CD4-positive, alpha-beta T cell (primary cell): Measurements from ENCODE around the gene OLA1. TPM values are rescaled to one million over a fixed set of nuclear protein-coding genes. Genes with fewer than 3 reads are reported as not detected.

Experiments
- ATAC-seq: fragments of 200-7000 bp; cut with Tn5 transposase; one replicate; pipeline ENCODE4 v1.10.0; 2022; ENCODE audit warnings: mild to moderate bottlenecking; ENCODE audit not compliant: poor library complexity
- CTCF ChIA-PET: fragments of 350-600 bp; sonication (Branson Sonifier 250); formaldehyde crosslinking; loops from one replicate; lab custom pipeline; 2021; ENCODE audit warnings: antibody characterized with exemption, inconsistent platforms; lab: Charles Lee
- POLR2A ChIA-PET: fragments of 350-600 bp; sonication (Branson Sonifier 250); formaldehyde crosslinking; loops from one replicate; lab custom pipeline; 2021; ENCODE audit warnings: antibody characterized with exemption, inconsistent platforms; lab: Charles Lee
- DNase-seq, 14 experiments: peaks; one replicate each; pipeline ENCODE4 v3.0.0-alpha.2; 2013 to 2020; ENCODE audit warnings: mixed read lengths in 2 of 14
- H3K27ac ChIP-seq, 2 donors: one replicate each; pipeline versions ENCODE4 v1.5.1 to v1.7.0; 2013; ENCODE audit warnings: low read length in 2 of 2, low read depth in 1 of 2, mild to moderate bottlenecking in 1 of 2
- H3K27me3 ChIP-seq, 2 experiments: 1 replicate in 1 of 2; 2 replicates in 1 of 2; pipeline versions ENCODE4 v1.6.1 to v1.7.0; 2013; ENCODE audit warnings: low read length in 2 of 2, control low read depth in 1 of 2, mild to moderate bottlenecking in 1 of 2, moderate library complexity in 1 of 2; ENCODE audit not compliant: insufficient read depth in 2 of 2, control insufficient read depth in 1 of 2
- H3K36me3 ChIP-seq: one replicate; pipeline ENCODE4 v1.6.1; 2013; ENCODE audit warnings: low read length, control low read depth; ENCODE audit not compliant: insufficient read depth
- H3K4me1 ChIP-seq: one replicate; pipeline ENCODE4 v1.6.1; 2013; ENCODE audit warnings: low read length, control low read depth; ENCODE audit not compliant: insufficient read depth
- H3K4me3 ChIP-seq: one replicate; pipeline ENCODE4 v1.5.1; 2013; ENCODE audit warnings: mild to moderate bottlenecking, low read length, moderate library complexity
- H3K9me3 ChIP-seq, 2 experiments: 1 replicate in 1 of 2; 2 replicates in 1 of 2; pipeline versions ENCODE4 v1.6.1 to v1.7.0; 2013; ENCODE audit warnings: low read length in 2 of 2, mild to moderate bottlenecking in 2 of 2, control low read depth in 1 of 2, moderate library complexity in 1 of 2; ENCODE audit not compliant: control insufficient read depth in 1 of 2, insufficient read depth in 1 of 2
- H3K27ac Mint-ChIP-seq: one replicate; pipeline ENCODE4 v1.8.0; 2020; ENCODE audit warnings: mixed read lengths
- H3K27me3 Mint-ChIP-seq: one replicate; pipeline ENCODE4 v1.8.0; 2021; ENCODE audit warnings: mixed read lengths
- H3K36me3 Mint-ChIP-seq: one replicate; pipeline ENCODE4 v1.8.0; 2021; ENCODE audit warnings: low read depth, mixed read lengths
- H3K4me1 Mint-ChIP-seq: one replicate; pipeline ENCODE4 v1.8.0; 2021; ENCODE audit warnings: low read depth, mixed read lengths
- H3K4me3 Mint-ChIP-seq: one replicate; pipeline ENCODE4 v1.8.0; 2020; ENCODE audit warnings: mild to moderate bottlenecking, mixed read lengths
- H3K9me3 Mint-ChIP-seq: one replicate; pipeline ENCODE4 v1.8.0; 2020; ENCODE audit warnings: mixed read lengths
- intact Hi-C, 2 experiments: fragments of 100-400 bp; cut with DNase I in 1 of 2; cut with micrococcal nuclease in 1 of 2; formaldehyde crosslinking; loops; one replicate each; pipeline versions ENCODE4 v1.15.1 to v1.9.0; 2023 to 2025; cut with DNase I, micrococcal nuclease
- total RNA-seq, 174 experiments: library from RNA in 2 of 174; stranded (reverse) in 2 of 174; gene quantifications; one replicate each; pipeline ENCODE4 v1.2.3 and lab custom pipeline; 2021 to 2026
- TF ChIP-seq, protein P1 (sequence below): fragments of 200-600 bp; IDR thresholded peaks from one replicate; pipeline ENCODE4 v1.8.0; 2022; ENCODE audit warnings: antibody characterized with exemption, mild to moderate bottlenecking

OLA1 gene
- total RNA-seq, 2 experiments from 2014 or later, result 38.1 to 40.5 TPM

DNA sequence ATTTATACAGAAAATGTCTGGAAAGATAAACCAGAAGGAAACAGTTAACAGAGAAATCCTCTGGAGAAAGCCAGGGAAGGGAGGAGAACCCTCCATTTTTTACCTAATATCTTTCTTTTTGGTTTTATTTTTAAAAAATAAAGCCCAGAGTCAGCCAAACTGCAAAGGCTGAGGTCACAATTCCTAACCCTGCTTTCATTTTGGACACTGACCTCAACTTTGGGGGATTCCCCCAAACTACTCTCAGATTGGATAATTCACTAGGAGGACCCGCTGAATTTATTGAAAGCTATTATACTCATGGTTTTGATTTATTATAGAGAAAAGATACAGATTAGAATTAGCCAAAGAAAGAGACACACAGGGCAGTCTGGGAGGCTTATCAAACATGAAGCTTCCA lies 189.9 kb downstream of the OLA1 start:
- Histone ChIP-seq H3K36me3 (no peaks in the 10 kb centered on the region), H3K9me3 (peaks cover 0 to 5% of the 10 kb centered on the region in 2 experiments), H3K27me3 (peaks cover 0 to 4% of the 10 kb centered on the region in 2 experiments), H3K4me1 (no peaks in the 10 kb centered on the region), H3K4me3 (no peak overlapping the region), H3K27ac (no peak overlapping the region)
- H3K27me3 Mint-ChIP-seq, result peaks cover 17% of the 10 kb centered on the region
- ChIA-PET POLR2A (no interaction called here), CTCF (interaction anchor here (1.0 kb wide), 1 partner anchor 10 kb away, joined by 4 read pairs; no protein-coding TSS in a partner anchor)
- intact Hi-C loops, result no loop called here
- H3K36me3 Mint-ChIP-seq, result no peaks in the 10 kb centered on the region
- H3K9me3 Mint-ChIP-seq, result peaks cover 8% of the 10 kb centered on the region
- H3K27ac Mint-ChIP-seq, result no peak overlapping the region
- DNase-seq (no peak), ATAC-seq (no peak)
- H3K4me3 Mint-ChIP-seq, result no peak overlapping the region
- no peaks in the 10 kb centered on the region for H3K4me1 Mint-ChIP-seq
- TF ChIP-seq, protein P1, sequence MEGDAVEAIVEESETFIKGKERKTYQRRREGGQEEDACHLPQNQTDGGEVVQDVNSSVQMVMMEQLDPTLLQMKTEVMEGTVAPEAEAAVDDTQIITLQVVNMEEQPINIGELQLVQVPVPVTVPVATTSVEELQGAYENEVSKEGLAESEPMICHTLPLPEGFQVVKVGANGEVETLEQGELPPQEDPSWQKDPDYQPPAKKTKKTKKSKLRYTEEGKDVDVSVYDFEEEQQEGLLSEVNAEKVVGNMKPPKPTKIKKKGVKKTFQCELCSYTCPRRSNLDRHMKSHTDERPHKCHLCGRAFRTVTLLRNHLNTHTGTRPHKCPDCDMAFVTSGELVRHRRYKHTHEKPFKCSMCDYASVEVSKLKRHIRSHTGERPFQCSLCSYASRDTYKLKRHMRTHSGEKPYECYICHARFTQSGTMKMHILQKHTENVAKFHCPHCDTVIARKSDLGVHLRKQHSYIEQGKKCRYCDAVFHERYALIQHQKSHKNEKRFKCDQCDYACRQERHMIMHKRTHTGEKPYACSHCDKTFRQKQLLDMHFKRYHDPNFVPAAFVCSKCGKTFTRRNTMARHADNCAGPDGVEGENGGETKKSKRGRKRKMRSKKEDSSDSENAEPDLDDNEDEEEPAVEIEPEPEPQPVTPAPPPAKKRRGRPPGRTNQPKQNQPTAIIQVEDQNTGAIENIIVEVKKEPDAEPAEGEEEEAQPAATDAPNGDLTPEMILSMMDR, result no peak

DNA sequence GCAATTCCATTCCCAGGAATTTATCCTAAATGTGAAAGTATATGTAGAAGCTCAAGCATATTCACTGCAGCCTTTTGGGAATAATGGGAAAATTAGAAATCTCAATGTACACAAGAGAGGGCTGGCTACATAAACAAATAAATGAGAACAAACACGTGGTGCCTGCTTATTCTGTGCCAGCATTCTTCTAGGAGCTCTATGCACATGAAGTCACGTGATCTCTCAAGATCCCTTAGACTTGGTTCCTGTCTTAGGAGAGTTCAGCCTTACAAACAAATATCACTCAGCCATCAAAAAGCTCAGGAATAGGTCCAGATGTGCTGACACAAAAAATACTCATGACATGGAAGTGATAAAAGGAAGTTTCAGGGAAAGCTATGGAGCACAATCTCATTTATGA lies 190.3 kb downstream of the OLA1 start:
- TF ChIP-seq, protein P1, result no peak
- no peak for DNase-seq
- Mint-ChIP-seq H3K9me3 (peaks cover 8% of the 10 kb centered on the region), H3K27me3 (peaks cover 17% of the 10 kb centered on the region), H3K27ac (no peak overlapping the region), H3K4me3 (no peak overlapping the region), H3K4me1 (no peaks in the 10 kb centered on the region), H3K36me3 (no peaks in the 10 kb centered on the region)
- peaks cover 0 to 4% of the 10 kb centered on the region in 2 experiments for H3K27me3 ChIP-seq
- H3K36me3 ChIP-seq, result no peaks in the 10 kb centered on the region
- intact Hi-C loops, result no loop called here
- no peak overlapping the region for H3K27ac ChIP-seq
- ATAC-seq, result no peak
- POLR2A ChIA-PET, result no interaction called here
- peaks cover 0 to 5% of the 10 kb centered on the region in 2 experiments for H3K9me3 ChIP-seq
- H3K4me3 ChIP-seq, result no peak overlapping the region
- CTCF ChIA-PET, result interaction anchor here (1.0 kb wide), 1 partner anchor 9 kb away, joined by 4 read pairs; no protein-coding TSS in a partner anchor
- H3K4me1 ChIP-seq, result no peaks in the 10 kb centered on the region

DNA sequence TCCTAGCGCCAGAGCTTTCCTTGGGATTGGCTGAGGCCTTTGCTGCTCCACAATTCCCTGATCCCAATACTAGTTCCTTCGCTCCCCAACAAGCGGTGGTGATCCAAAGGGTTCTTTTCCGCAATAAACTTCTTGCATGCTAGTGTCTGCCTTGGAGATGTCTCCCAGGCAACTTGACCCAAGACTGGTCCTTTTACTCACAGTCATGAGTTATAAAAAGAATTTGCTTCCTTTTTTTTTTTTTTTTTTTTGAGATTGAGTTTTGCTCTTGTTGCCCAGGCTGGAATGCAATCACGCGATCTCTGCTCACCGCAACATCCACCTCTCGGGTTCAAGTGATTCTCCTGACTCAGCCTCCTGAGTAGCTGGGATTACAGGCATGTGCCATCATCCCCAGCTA lies 193.4 kb downstream of the OLA1 start:
- peaks cover 8% of the 10 kb centered on the region for H3K9me3 Mint-ChIP-seq
- Histone ChIP-seq H3K9me3 (peaks cover 0 to 5% of the 10 kb centered on the region in 2 experiments), H3K27ac (no peak overlapping the region), H3K27me3 (peaks cover 0 to 4% of the 10 kb centered on the region in 2 experiments), H3K36me3 (no peaks in the 10 kb centered on the region), H3K4me1 (no peaks in the 10 kb centered on the region), H3K4me3 (no peak overlapping the region)
- no peak overlapping the region for H3K4me3 Mint-ChIP-seq
- intact Hi-C loops, result no loop called here
- ChIA-PET POLR2A (no interaction called here), CTCF (no interaction called here)
- no peaks in the 10 kb centered on the region for H3K36me3 Mint-ChIP-seq
- TF ChIP-seq, protein P1, result no peak
- H3K4me1 Mint-ChIP-seq, result no peaks in the 10 kb centered on the region
- no peak overlapping the region for H3K27ac Mint-ChIP-seq
- ATAC-seq (no peak), DNase-seq (no peak)
- peaks cover 13% of the 10 kb centered on the region for H3K27me3 Mint-ChIP-seq
